Nephron (organoid): ENCODE data around the gene DET1.
"Not testable (repeated sequence)": the region's sequence is repeated elsewhere in the genome, so short reads cannot be mapped to it uniquely, and the experiment has no call there.

Source experiments
- H3K27ac Mint-ChIP-seq, 3 experiments: 2 replicates each; pipeline ENCODE4 v1.8.0; 2020; ENCODE audit warnings: mixed read lengths in 3 of 3, mild to moderate bottlenecking in 2 of 3, moderate library complexity in 1 of 3
- H3K27me3 Mint-ChIP-seq: 2 replicates; pipeline ENCODE4 v1.8.0; 2021; ENCODE audit warnings: low read depth, mild to moderate bottlenecking, moderate library complexity, mixed read lengths
- H3K36me3 Mint-ChIP-seq: 2 replicates; pipeline ENCODE4 v1.8.0; 2020; ENCODE audit warnings: low read depth, mixed read lengths
- H3K4me1 Mint-ChIP-seq: 2 replicates; pipeline ENCODE4 v1.8.0; 2020; ENCODE audit warnings: mixed read lengths
- H3K4me3 Mint-ChIP-seq, 3 experiments: 2 replicates each; pipeline ENCODE4 v1.8.0; 2020; ENCODE audit warnings: mild to moderate bottlenecking in 3 of 3, mixed read lengths in 3 of 3, moderate library complexity in 2 of 3
- H3K9me3 Mint-ChIP-seq: 2 replicates; pipeline ENCODE4 v1.8.0; 2020; ENCODE audit warnings: mixed read lengths
- TF ChIP-seq, protein P1 (sequence below), 3 experiments: fragments of 200-600 bp; sonication (generic); IDR thresholded peaks; one replicate each; pipeline ENCODE4 v1.5.0; 2021; ENCODE audit warnings: antibody characterized with exemption in 3 of 3; ENCODE audit not compliant: unreplicated experiment in 3 of 3

The DET1 gene

DNA sequence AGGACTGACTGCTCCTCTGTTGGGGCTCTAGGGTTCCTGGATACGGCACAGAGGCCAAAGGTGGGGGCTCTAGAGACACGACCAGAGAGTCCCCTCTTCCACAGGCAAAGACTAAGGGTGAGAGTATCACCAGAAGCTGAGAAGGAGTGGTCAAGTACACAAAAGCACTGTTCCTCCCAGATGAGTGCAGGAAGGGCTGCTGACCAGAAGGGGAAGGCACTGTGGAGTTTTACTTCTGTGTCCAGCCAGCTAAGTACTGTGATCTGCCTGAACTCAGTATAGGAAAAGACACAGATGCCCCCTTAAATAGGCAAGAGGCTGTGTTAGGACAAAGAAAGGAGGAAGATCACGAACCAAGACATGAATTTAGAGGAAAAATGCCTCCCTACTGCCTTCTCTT is 67.3 kb downstream of the DET1 start:
- Mint-ChIP-seq H3K27ac (no peak overlapping the region), H3K4me1 (peaks cover 36% of the 10 kb centered on the region), H3K9me3 (no peaks in the 10 kb centered on the region), H3K36me3 (peaks cover 21% of the 10 kb centered on the region), H3K27me3 (no peaks in the 10 kb centered on the region), H3K4me3 (no peak overlapping the region)
- TF ChIP-seq, protein P1, sequence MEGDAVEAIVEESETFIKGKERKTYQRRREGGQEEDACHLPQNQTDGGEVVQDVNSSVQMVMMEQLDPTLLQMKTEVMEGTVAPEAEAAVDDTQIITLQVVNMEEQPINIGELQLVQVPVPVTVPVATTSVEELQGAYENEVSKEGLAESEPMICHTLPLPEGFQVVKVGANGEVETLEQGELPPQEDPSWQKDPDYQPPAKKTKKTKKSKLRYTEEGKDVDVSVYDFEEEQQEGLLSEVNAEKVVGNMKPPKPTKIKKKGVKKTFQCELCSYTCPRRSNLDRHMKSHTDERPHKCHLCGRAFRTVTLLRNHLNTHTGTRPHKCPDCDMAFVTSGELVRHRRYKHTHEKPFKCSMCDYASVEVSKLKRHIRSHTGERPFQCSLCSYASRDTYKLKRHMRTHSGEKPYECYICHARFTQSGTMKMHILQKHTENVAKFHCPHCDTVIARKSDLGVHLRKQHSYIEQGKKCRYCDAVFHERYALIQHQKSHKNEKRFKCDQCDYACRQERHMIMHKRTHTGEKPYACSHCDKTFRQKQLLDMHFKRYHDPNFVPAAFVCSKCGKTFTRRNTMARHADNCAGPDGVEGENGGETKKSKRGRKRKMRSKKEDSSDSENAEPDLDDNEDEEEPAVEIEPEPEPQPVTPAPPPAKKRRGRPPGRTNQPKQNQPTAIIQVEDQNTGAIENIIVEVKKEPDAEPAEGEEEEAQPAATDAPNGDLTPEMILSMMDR (IDR thresholded peaks at IDR 0.05; ENCODE audit: unreplicated experiment in 3 of 3), result no peak

DNA sequence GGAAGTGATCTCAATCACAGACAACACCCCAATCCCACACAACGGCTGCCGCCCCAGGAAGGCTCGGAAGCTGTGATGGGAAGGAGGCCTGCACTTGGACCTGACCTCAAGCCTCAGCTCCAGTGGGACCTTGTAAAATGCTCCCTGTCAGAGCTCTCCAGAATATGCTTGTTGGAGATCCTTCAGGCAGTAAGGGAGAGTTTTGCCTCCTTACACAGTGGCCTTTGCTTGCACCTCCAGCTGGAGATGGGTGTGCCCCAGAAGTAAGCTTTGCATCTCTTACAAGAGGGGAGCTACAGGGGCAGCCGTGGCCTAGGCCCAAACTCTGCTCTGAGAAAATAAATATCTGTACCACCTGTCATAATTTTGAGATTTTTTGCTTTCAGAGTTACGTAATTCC is 68.6 kb downstream of the DET1 start:
- Mint-ChIP-seq H3K27me3 (no peaks in the 10 kb centered on the region), H3K36me3 (peaks cover 28% of the 10 kb centered on the region), H3K4me3 (no peak overlapping the region), H3K9me3 (no peaks in the 10 kb centered on the region), H3K4me1 (peaks cover 24% of the 10 kb centered on the region), H3K27ac (no peak overlapping the region)
- TF ChIP-seq, protein P1 (IDR thresholded peaks at IDR 0.05; ENCODE audit: unreplicated experiment in 3 of 3), result no peak

DNA sequence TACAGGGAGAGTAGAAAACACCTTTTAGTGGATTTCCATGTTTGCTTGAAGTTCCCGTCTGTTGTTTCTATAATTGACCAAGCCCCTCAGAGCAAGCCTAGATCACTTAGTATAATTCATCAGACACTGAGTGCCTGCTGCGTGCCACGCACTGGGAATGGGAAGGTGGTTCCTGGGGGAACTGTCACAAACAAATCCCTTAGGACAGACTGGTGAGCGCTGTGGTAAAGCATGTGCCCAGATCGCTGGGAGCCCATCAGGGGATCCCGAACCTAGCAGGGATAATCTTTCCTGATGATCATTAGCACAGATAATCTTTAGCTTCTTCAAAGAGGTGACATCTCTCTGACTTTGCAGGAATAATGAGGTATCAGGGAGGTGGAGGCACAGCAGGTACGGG is 69.4 kb downstream of the DET1 start:
- Mint-ChIP-seq H3K36me3 (peaks cover 33% of the 10 kb centered on the region), H3K4me1 (peaks cover 16% of the 10 kb centered on the region), H3K4me3 (no peak overlapping the region), H3K27ac (peak overlapping the region in 1 of 3 experiments; percentile 20), H3K9me3 (no peaks in the 10 kb centered on the region), H3K27me3 (no peaks in the 10 kb centered on the region)
- TF ChIP-seq, protein P1 (IDR thresholded peaks at IDR 0.05; ENCODE audit: unreplicated experiment in 3 of 3), result no peak

DNA sequence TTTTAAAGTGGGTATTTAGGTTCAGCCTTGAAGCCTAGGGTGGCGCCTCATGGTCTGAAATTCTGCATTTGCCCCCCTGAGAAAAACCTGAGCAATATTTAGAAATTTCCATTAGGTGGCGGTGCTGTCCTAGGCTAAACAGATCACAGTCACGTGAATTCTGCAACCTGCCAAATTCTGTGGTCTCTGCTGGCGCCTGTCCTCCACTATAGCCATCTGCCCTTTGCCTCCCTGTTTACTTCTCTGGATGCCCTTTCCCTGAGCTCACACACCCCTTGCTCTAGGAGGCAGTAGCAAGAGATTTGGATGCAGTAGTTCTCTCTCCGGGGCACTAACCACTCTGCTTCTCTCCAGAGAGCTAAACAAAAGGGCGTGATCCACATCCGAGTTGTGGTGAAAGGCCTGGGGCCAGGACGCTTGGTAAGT is 69.8 kb downstream of the DET1 start:
- Mint-ChIP-seq H3K9me3 (no peaks in the 10 kb centered on the region), H3K36me3 (peaks cover 37% of the 10 kb centered on the region), H3K4me3 (no peak overlapping the region), H3K27ac (peak overlapping the region in 2 of 3 experiments; percentile 20 to 31), H3K4me1 (peaks cover 14% of the 10 kb centered on the region), H3K27me3 (no peaks in the 10 kb centered on the region)
- TF ChIP-seq, protein P1 (IDR thresholded peaks at IDR 0.05; ENCODE audit: unreplicated experiment in 3 of 3), result peak; percentile 47 to 57 (median 56)

DNA sequence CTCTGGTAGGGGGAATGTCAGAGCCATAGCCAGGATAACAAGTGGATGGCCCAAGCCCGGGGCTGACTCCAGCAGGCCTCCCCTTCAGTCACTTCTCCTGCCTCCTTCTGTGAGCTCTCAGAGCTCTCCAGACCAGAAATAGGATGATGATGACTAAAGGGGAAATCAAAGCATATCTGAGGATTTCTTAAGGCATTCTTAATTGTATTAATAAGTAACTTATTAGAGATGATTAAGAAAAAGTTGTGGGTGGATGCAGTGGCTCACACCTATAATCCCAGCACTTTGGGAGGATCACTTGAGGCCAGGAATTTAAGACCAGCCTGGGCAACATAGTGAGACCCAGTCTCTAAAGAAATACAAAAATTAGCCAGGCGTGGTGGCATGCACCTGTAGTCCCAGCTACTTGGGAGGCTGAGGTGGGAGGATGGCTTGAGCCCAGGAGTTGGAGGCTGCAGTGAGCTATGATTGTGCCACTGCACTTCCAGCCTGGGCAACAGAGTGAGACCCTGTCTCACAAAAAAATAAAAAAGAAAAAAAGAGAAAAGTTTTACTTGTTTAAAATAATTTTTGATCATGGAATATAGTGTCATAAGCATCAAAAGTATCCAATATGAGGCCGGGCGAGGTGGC is 72.7 kb downstream of the DET1 start:
- H3K4me1 Mint-ChIP-seq, H3K27me3 Mint-ChIP-seq, H3K27ac Mint-ChIP-seq, H3K9me3 Mint-ChIP-seq, H3K4me3 Mint-ChIP-seq: not testable (repeated sequence)
- H3K36me3 Mint-ChIP-seq, result peaks cover 33% of the 10 kb centered on the region

DNA sequence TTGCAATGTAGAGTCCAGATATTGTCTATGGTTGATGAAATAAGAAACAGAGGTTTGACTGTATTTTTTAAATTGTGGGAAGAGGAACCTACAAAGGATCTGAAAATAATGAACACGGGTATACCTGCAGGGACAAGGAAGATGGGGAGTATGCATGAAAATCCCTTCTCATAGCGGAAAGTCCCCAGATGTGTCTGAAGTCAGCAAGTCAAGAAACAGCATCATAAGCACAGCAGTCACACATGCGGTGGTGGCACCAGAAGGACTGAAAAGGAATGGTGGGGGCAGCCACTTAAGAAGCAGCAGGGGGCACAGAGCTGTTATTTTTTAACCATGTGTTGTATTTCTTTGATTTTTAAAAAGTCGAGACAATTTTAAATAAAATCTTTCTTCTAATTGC is 74.3 kb downstream of the DET1 start:
- no peaks in the 10 kb centered on the region for H3K9me3 Mint-ChIP-seq
- H3K4me3 Mint-ChIP-seq, result no peak overlapping the region
- TF ChIP-seq, protein P1 (IDR thresholded peaks at IDR 0.05; ENCODE audit: unreplicated experiment in 3 of 3), result no peak
- H3K36me3 Mint-ChIP-seq, result peaks cover 30% of the 10 kb centered on the region
- peaks cover 11% of the 10 kb centered on the region for H3K4me1 Mint-ChIP-seq
- no peaks in the 10 kb centered on the region for H3K27me3 Mint-ChIP-seq
- H3K27ac Mint-ChIP-seq, result no peak overlapping the region
